GM12875 (cell line): ENCODE measurements around the gene RRAD.

ENCODE experiments used
- H3K4me3 ChIP-seq: one replicate; pipeline ENCODE4 v1.5.1; 2011; ENCODE audit warnings: low read depth, low read length, control low read depth
- TF ChIP-seq, protein P1 (sequence below): IDR thresholded peaks from 2 replicates; pipeline ENCODE4 v1.5.1; 2011; ENCODE audit warnings: low read depth, mild to moderate bottlenecking, control low read depth, inconsistent platforms, low read length, moderate library complexity, borderline replicate concordance; ENCODE audit not compliant: insufficient read depth

Gene RRAD

DNA sequence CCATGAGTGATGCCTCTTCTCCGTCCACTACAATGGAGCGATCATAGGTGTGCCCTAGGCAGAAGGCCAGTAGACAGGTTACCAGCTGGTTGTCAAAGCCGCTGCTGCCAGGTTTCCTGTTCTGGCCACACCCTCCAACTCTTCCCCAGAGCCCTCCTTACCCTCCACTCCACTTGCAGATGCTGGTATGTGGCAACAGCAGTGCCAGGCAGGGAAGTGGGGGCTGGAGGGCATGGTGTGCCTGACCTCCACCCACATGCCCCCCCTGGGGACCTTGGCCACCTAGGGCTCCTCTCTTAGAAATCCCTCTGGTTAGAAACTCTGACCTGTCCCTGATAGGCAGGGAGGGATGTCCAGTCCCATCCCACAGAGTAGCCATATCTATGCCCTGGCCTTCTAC is 1.5 kb downstream of the RRAD start:
- no peak overlapping the region for H3K4me3 ChIP-seq
- TF ChIP-seq, protein P1, sequence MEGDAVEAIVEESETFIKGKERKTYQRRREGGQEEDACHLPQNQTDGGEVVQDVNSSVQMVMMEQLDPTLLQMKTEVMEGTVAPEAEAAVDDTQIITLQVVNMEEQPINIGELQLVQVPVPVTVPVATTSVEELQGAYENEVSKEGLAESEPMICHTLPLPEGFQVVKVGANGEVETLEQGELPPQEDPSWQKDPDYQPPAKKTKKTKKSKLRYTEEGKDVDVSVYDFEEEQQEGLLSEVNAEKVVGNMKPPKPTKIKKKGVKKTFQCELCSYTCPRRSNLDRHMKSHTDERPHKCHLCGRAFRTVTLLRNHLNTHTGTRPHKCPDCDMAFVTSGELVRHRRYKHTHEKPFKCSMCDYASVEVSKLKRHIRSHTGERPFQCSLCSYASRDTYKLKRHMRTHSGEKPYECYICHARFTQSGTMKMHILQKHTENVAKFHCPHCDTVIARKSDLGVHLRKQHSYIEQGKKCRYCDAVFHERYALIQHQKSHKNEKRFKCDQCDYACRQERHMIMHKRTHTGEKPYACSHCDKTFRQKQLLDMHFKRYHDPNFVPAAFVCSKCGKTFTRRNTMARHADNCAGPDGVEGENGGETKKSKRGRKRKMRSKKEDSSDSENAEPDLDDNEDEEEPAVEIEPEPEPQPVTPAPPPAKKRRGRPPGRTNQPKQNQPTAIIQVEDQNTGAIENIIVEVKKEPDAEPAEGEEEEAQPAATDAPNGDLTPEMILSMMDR, result no peak

DNA sequence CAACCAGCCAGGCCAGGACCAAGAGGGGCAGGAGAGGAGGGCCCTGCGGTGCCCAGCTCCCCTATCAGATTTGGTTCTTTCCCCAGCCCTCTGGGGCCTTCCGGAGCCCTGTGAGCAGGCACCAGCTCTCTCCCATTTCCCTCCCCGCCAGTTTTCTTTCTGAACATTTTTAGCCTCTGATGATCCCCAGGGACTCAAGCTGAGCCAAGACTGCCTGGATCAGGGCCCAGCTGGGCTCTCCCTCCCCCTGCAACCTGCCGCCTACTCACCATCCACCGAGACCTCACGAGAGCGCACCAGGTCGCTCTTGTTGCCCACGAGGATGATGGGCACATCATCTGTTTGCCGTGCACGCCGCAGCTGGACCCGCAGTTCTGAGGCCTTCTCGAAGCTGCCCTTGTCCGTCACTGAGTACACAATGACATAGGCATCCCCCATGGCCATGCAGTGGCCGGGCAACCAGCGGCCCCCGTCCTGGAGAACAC is 2.0 kb downstream of the RRAD start:
- TF ChIP-seq, protein P1, result no peak
- no peak overlapping the region for H3K4me3 ChIP-seq

DNA sequence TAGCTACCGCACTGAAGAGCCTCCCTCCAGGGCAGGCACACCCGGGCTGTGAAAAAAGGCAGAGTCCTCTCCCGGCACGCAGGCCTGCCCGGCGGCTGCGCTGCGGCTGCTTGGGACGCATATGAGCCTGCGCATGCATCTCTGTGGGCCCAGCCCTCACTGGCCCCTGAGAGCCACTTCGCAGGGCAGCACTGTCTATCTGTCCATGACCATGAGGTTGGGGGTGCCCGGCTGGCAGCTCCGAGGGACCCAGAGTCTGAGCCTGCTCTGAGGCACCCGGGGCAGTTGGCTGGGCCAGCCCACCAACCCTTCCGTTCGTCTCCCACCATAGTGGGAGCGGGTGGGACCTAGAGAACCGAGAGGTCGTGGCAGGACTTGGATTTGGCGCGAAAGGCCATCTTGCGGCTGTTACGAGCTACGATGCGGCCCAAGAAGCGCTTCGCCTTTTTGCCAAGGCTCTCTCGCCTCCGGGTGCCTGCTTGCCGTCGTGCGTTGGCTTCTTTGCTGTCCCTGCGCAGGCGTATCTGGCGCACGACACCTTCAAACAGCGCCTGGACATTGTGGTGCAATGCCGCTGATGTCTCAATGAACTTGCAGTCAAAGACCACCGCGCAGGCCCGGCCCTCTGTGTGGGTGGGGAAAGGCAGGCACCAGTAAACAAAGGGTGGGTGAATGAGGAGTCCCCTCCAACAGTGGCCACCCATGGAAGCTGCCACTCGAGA is 3.4 kb downstream of the RRAD start:
- TF ChIP-seq, protein P1, result no peak
- no peak overlapping the region for H3K4me3 ChIP-seq

DNA sequence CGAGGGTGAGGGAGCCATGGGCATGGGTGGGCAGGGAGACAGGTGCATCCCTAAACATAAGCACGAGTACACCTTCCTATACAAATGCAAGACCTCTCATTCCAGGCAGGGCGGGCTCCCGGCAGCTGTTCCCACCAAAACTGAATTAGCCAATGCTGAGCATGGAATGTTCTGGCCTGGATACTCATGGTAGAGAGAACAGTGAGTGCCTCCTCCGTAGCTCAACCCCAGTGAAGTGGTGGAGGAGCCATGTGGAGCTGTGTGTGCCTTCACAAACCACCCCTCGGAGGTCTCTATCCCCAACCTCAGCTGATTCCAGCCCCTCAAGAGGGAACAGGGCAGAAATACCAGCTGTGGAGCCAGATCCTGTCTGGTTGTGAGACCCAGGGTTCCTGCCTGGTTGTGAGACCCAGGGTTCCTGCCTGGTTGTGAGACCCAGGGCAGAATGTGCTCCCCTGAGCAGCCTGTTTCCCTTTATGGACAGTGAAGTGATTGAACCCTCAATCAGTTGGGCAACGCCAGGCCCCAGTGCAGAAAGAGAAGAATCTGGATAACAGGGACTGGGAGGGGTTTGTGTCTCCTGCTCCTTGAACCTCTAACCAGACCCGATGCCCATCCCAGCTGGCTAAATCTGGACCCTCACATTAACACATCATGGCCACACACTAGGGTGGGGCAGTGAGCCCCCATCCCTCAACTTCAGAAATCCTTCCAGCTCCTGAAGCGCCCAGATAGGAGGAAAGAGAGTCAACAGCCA is 4.2 kb downstream of the RRAD start:
- TF ChIP-seq, protein P1, result no peak
- H3K4me3 ChIP-seq, result no peak overlapping the region

DNA sequence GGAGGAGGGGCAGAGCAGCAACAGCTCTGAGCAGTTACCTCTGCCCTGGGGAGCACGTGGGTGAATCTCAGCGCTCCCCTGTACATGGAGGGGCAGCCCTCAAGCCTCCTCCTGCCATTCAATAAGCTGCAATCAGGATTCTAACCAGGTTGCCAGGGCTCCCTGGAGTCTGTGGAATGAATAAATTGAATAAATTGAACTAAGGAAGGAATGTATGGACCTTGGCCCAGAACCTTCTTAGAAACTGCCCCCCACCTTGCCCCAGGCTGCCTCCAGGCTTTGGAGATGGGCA is 5.1 kb downstream of the RRAD start:
- TF ChIP-seq, protein P1, result no peak
- H3K4me3 ChIP-seq, result no peak overlapping the region

DNA sequence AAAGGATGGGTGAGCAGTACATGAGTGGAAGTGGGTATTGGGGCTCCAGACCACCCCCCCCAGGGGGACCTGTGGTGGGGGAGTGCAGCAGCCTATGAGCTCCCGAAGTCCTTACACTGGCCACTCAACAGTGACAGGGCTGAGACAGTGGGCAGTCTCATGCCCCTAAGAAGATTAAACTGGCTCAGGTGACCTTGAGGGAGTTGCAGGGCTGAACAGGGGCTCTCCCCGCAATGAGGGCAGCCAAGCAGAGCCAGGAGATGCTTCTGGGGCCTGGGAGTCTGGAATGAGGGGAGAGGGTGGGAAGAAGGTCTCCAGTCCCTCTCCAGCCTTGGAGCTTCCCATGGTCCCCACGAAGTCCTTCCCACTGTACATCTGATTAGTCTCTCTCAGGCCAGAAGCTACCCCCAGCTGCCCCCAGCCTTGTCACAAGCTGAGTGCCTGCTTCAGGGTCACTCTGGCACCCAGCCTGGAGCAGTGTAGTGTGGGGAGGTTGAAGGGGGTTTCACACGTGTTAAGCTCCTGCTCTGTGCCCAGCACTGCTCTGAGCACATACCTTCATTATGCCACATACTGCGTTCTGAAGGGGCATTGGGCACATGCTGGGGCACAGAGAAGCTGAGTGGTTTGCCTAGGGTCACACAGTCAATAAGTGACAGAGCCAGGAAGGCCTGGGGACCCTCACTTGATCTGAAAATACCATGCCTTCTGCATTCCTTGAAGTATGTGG is 5.6 kb downstream of the RRAD start:
- no peak overlapping the region for H3K4me3 ChIP-seq
- TF ChIP-seq, protein P1, result no peak
